K562 (cell line): ENCODE measurements around the gene ANAPC5. TPM values are rescaled to one million over a fixed set of nuclear protein-coding genes. Genes with fewer than 3 reads are reported as not detected.
"Not testable (repeated sequence)": the region's sequence is repeated elsewhere in the genome, so short reads cannot be mapped to it uniquely, and the experiment has no call there.

Experiments
- ATAC-seq: fragments of 200-7000 bp; cut with Tn5 transposase; 3 replicates; pipeline ENCODE4 v1.9.1; 2020; ENCODE audit warnings: moderate library complexity
- BruUV-seq: library from RNA; stranded (reverse); fragments of 400-500 nt; replicated peaks from 2 replicates; lab custom pipeline; 2021; lab: Mats Ljungman, UMichigan
- CTCF ChIA-PET: fragments of 300-600 bp; formaldehyde crosslinking; extraction: SDS; loops from one replicate; lab custom pipeline; 2021; ENCODE audit warnings: low intra/inter-chr PET ratio; lab: Yijun Ruan, JAX
- POLR2A ChIA-PET: fragments of 300-600, 350-650 bp; sonication (Branson Sonifier 250); formaldehyde crosslinking; extraction: SDS; loops from one replicate; lab custom pipeline; 2021; ENCODE audit warnings: antibody characterized with exemption, inconsistent platforms; lab: Yijun Ruan, JAX
- DNase-seq, 4 experiments: peaks; one replicate each; pipeline versions ENCODE4 v3.0.0 to v3.0.0-alpha.2; 2011 to 2018; ENCODE audit warnings: low spot score in 3 of 4, mixed read lengths in 3 of 4; ENCODE audit errors: extremely low read depth in 1 of 4
- FAIRE-seq: peaks from 2 replicates; lab custom pipeline; 2011; peaks lifted over from hg19 to GRCh38; lab: Jason Lieb, UNC
- H2AFZ ChIP-seq: 2 replicates; pipeline ENCODE4 v1.6.0; 2011; ENCODE audit warnings: low read depth, low read length, control low read depth, inconsistent platforms
- H3K27ac ChIP-seq: fragments of 200-600 bp; 3 replicates; pipeline ENCODE4 v1.8.0; 2011; ENCODE audit warnings: low read depth, mild to moderate bottlenecking, control low read depth, inconsistent platforms, low read length, moderate library complexity, mixed read lengths; ENCODE audit errors: extremely low read depth
- H3K27me3 ChIP-seq, 2 experiments: fragments of 300-600 bp in 1 of 2; 2 replicates in 1 of 2; 3 replicates in 1 of 2; pipeline versions ENCODE4 v1.6.0 to v1.8.0; 2011; ENCODE audit warnings: inconsistent platforms in 2 of 2, low read length in 2 of 2, mild to moderate bottlenecking in 1 of 2, mixed read lengths in 1 of 2, moderate library complexity in 1 of 2; ENCODE audit not compliant: control insufficient read depth in 2 of 2, insufficient read depth in 2 of 2
- H3K36me3 ChIP-seq: fragments of 300-600 bp; 3 replicates; pipeline ENCODE4 v1.8.0; 2011; ENCODE audit warnings: mild to moderate bottlenecking, low read length, inconsistent platforms; ENCODE audit not compliant: control insufficient read depth, insufficient read depth
- H3K4me1 ChIP-seq, 2 experiments: fragments of 200-600 bp in 1 of 2; replicated peaks in 1 of 2; 2 replicates in 1 of 2; 3 replicates in 1 of 2; pipeline versions ENCODE4 v1.5.1 to v1.8.0; 2011; ENCODE audit warnings: inconsistent platforms in 2 of 2, low read length in 2 of 2, mild to moderate bottlenecking in 1 of 2, mixed read lengths in 1 of 2, moderate library complexity in 1 of 2; ENCODE audit not compliant: control insufficient read depth in 2 of 2, insufficient read depth in 2 of 2
- H3K4me2 ChIP-seq: 2 replicates; pipeline ENCODE4 v1.6.1; 2011; ENCODE audit warnings: low read length, control low read depth, inconsistent platforms, mixed read lengths; ENCODE audit not compliant: insufficient read depth
- H3K4me3 ChIP-seq: fragments of 200-600 bp; sonication (generic), shearing (Covaris generic); 2 replicates; pipeline ENCODE4 v1.5.1; 2016; ENCODE audit warnings: control low read depth, inconsistent platforms
- H3K79me2 ChIP-seq: fragments of 200-600 bp; 3 replicates; pipeline ENCODE4 v1.8.0; 2011; ENCODE audit warnings: low read length, inconsistent platforms; ENCODE audit not compliant: control insufficient read depth, insufficient read depth
- H3K9ac ChIP-seq, 2 experiments: 2 replicates each; pipeline versions ENCODE4 v1.6.0 to v1.6.1; 2011; ENCODE audit warnings: low read depth in 2 of 2, low read length in 2 of 2, control low read depth in 1 of 2, inconsistent platforms in 1 of 2, mild to moderate bottlenecking in 1 of 2, mixed read lengths in 1 of 2; ENCODE audit not compliant: insufficient read depth in 1 of 2
- H3K9me1 ChIP-seq: one replicate; pipeline ENCODE4 v1.6.0; 2011; ENCODE audit warnings: inconsistent platforms, mild to moderate bottlenecking, low read length, moderate library complexity; ENCODE audit not compliant: control insufficient read depth, insufficient read depth
- H3K9me3 ChIP-seq: replicated peaks from 2 replicates; pipeline ENCODE4 v1.5.1; 2011; ENCODE audit warnings: low read depth, low read length, inconsistent platforms; ENCODE audit not compliant: control insufficient read depth, insufficient read depth
- H4K20me1 ChIP-seq: replicated peaks from 2 replicates; pipeline ENCODE4 v1.6.1; 2011; ENCODE audit warnings: low read length, inconsistent platforms, mixed read lengths; ENCODE audit not compliant: control insufficient read depth, insufficient read depth
- ARID2 ChIP-seq: fragments of 450-650 bp; IDR thresholded peaks from 2 replicates; pipeline ENCODE4 v1.6.1; 2017; ENCODE audit warnings: antibody characterized with exemption, mild to moderate bottlenecking
- HNRNPK ChIP-seq: fragments of 200-400 bp; formaldehyde crosslinking; IDR thresholded peaks from one replicate; pipeline ENCODE4 v1.6.1; 2018; ENCODE audit warnings: mild to moderate bottlenecking, low read depth, low read length; ENCODE audit not compliant: poor library complexity, severe bottlenecking
- IFI16 ChIP-seq: fragments of 250-450 bp; sonication (Bioruptor Pico); IDR thresholded peaks from 2 replicates; pipeline ENCODE4 v2.1.2; 2022; ENCODE audit warnings: mild to moderate bottlenecking, inconsistent platforms
- JUND ChIP-seq, 2 experiments: IDR thresholded peaks; 2 replicates in 1 of 2; 3 replicates in 1 of 2; pipeline ENCODE4 v1.6.1; 2011; ENCODE audit warnings: borderline replicate concordance in 2 of 2, low read depth in 2 of 2, low read length in 2 of 2, improper control_type of control experiment in 1 of 2, missing biosample characterization in 1 of 2, missing genetic modification characterization in 1 of 2, missing genetic modification reagents in 1 of 2
- KDM4B ChIP-seq, 2 experiments: fragments of 450-650 bp in 1 of 2; sonication (generic) in 1 of 2; IDR thresholded peaks; 2 replicates each; pipeline ENCODE4 v1.6.1; 2016 to 2017; ENCODE audit warnings: borderline replicate concordance in 2 of 2, antibody characterized with exemption in 1 of 2, low read depth in 1 of 2, mild to moderate bottlenecking in 1 of 2
- MTF1 ChIP-seq: fragments of 250-450 bp; sonication (Bioruptor Pico); IDR thresholded peaks from 2 replicates; pipeline ENCODE4 v1.9.0; 2021; ENCODE audit warnings: moderate library complexity, mild to moderate bottlenecking, inconsistent platforms, borderline replicate concordance
- RBM15 ChIP-seq: fragments of 200-400 bp; formaldehyde crosslinking; IDR thresholded peaks from 2 replicates; pipeline ENCODE4 v1.6.1; 2018; ENCODE audit warnings: mild to moderate bottlenecking, low read length, moderate library complexity; ENCODE audit not compliant: insufficient read depth
- RBM25 ChIP-seq: fragments of 200-400 bp; formaldehyde crosslinking; IDR thresholded peaks from 2 replicates; pipeline ENCODE4 v1.6.1; 2018; ENCODE audit warnings: low read length, low read depth, moderate library complexity; ENCODE audit not compliant: severe bottlenecking
- SOX6 ChIP-seq: fragments of 450-650 bp; IDR thresholded peaks from 2 replicates; pipeline ENCODE4 v1.6.1; 2014; ENCODE audit warnings: mild to moderate bottlenecking
- TCF3 ChIP-seq: sonication (generic); formaldehyde crosslinking; IDR thresholded peaks from 2 replicates; pipeline ENCODE4 v1.4.0; 2020; ENCODE audit warnings: mild to moderate bottlenecking, missing genetic modification reagents
- TCF7L2 ChIP-seq: fragments of 150-350 bp; IDR thresholded peaks from 2 replicates; pipeline ENCODE4 v1.6.1; 2016; ENCODE audit warnings: low read depth, mild to moderate bottlenecking, low read length, moderate library complexity
- ZNF121 ChIP-seq: sonication (generic); formaldehyde crosslinking; conservative IDR thresholded peaks from 2 replicates; pipeline ENCODE4 v1.8.0; 2022; ENCODE audit warnings: missing genetic modification reagents
- ZNF143 ChIP-seq: sonication (generic); formaldehyde crosslinking; IDR thresholded peaks from 2 replicates; pipeline ENCODE4 v1.9.0; 2022; ENCODE audit warnings: mild to moderate bottlenecking, missing genetic modification reagents
- WGBS: fragments of 100-300 bp; shearing (Covaris generic); methylation state at CpG from one replicate; pipeline ENCODE4 v1.1.6; 2016; ENCODE audit warnings: low coverage, mixed read lengths; ENCODE audit not compliant: insufficient coverage; ENCODE audit errors: missing lambda C conversion rate; 5-methylcytosine and 5-hydroxymethylcytosine counted together
- in situ Hi-C: fragments of 300-500 bp; cut with MboI; formaldehyde crosslinking; loops from 4 replicates; pipeline ENCODE4 v1.15.0; 2018; ENCODE audit warnings: inconsistent platforms, mixed read lengths
- intact Hi-C: fragments of 100-400 bp; cut with micrococcal nuclease; formaldehyde crosslinking; loops from 2 replicates; pipeline ENCODE4 v1.14.2; 2022
- polyA plus RNA-seq, 8 experiments: library from polyadenylated mRNA; depleted of rRNA in 4 of 8; stranded (reverse) in 5 of 8; unstranded in 3 of 8; fragments of >200 nt; fragmentation: Nextera tagmentation in 2 of 8; fragmentation: Illumina TruSeq in 1 of 8; extraction: Ambion mirVana in 2 of 8; extraction: Trizol in 1 of 8; gene quantifications; 2 replicates each; pipeline versions ENCODE4 v1.2.1 to v1.2.3, GENCODE V29; 2011 to 2014; ENCODE audit warnings: inconsistent platforms in 1 of 8, missing spikeins in 1 of 8
- total RNA-seq, 7 experiments: library from RNA; depleted of rRNA in 6 of 7; stranded (reverse); fragments of >200 nt in 6 of 7; fragmentation: Illumina TruSeq in 2 of 7; extraction: Trizol in 2 of 7; gene quantifications; 2 replicates each; pipeline versions ENCODE4 v1.2.1 to v1.2.3, GENCODE V29; 2011 to 2021; ENCODE audit warnings: low replicate concordance in 1 of 7
- TF ChIP-seq, protein P1 (sequence below): fragments of 450-650 bp; conservative IDR thresholded peaks from 2 replicates; pipeline ENCODE4 v1.6.1; 2016; ENCODE audit warnings: missing genetic modification characterization, low read depth, mild to moderate bottlenecking, control low read depth, missing compliant biosample characterization

Gene ANAPC5
- total and polyA plus RNA-seq, 9 of the 15 experiments (the other 6 are each of a cell fraction or from before 2014, with no cell fraction given), result 136 to 315 (median 197) TPM

DNA sequence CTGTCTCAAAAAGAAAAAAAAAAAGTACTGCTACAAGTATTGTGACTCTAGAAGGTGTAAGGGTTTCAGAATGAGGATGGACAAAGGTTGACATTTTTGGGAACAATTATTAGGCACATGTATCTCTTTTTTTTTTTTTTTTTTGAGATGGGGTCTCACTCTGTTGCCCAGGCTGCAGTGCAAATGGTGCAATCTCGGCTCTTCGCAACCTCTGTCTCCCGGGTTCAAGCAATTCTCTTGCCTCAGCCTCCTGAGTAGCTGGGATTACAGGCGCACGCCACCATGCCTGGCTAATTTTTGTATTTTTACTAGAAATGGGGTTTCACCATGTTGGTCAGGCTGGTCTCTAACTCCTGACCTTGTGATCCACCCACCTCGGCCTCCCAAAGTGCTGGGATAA, 32.7 kb upstream of the ANAPC5 start:
- ChIA-PET CTCF (interaction anchor here (0.6 kb wide), 1 partner anchor 407 kb away, joined by 3 read pairs; the partner anchor contains the start of gene HNF1A), POLR2A (interaction anchor here (0.9 to 2.4 kb wide), 3 partner anchors 11 to 33 kb away, joined by 3 to 15 read pairs (median 13); partner anchors contain the start of genes ANAPC5 and RNF34)
- DNase-seq, H4K20me1 ChIP-seq, H3K79me2 ChIP-seq, H3K9me3 ChIP-seq, BruUV-seq, H2AFZ ChIP-seq, H3K9me1 ChIP-seq, ATAC-seq, H3K27me3 ChIP-seq, intact Hi-C loops, H3K27ac ChIP-seq, H3K4me2 ChIP-seq, H3K4me1 ChIP-seq, FAIRE-seq, H3K36me3 ChIP-seq, H3K9ac ChIP-seq, in situ Hi-C loops, H3K4me3 ChIP-seq: not testable (repeated sequence)
- TF ChIP-seq ZNF121 (CRISPR knock-in tag), result peak; percentile 68
- 20% methylated on average over 6 of the region's 6 CpGs for WGBS

DNA sequence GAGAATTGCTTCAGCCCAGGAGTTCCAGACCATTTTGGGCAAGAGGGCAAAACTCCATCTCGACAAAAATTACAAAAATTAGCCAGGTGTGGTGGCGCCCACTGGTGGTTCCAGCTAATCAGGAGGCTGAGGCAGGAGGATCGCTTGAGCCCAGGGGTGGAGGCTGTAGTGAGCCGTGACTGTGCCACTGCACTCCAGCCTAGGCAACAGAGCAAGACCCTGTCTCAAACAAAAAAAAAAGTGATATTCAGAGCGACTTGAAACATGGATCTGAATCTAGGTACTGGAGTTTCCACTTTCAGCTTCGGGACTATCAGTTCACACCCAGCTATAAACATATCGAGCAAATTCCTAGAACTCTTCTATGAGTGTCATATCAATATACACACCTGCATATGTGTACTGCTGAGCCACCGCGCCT, 31.4 kb upstream of the ANAPC5 start:
- CTCF ChIA-PET, result no interaction called here
- POLR2A ChIA-PET, result interaction anchor here (0.6 to 2.4 kb wide), 5 partner anchors 10 to 32 kb away, joined by 3 to 15 read pairs (median 6); partner anchors contain the start of genes ANAPC5 and RNF34
- peaks cover 4% of the 10 kb centered on the region in 2 experiments; a peak in 3 of 5 replicates for H3K4me1 ChIP-seq
- no peak overlapping the region for H3K4me2 ChIP-seq
- in situ Hi-C loops, result no loop called here
- H3K36me3 ChIP-seq, result no peaks in the 10 kb centered on the region
- intact Hi-C loops, result no loop called here
- H2AFZ ChIP-seq, result no peak overlapping the region
- no peaks in the 10 kb centered on the region for H3K79me2 ChIP-seq
- H3K9me3 ChIP-seq, result no peaks in the 10 kb centered on the region
- no TSS peak for BruUV-seq
- no peak for FAIRE-seq
- no peak overlapping the region for H3K27ac ChIP-seq
- no peak overlapping the region for H3K4me3 ChIP-seq
- H4K20me1 ChIP-seq, result no peaks in the 10 kb centered on the region
- H3K27me3 ChIP-seq, result no peaks in the 10 kb centered on the region
- DNase-seq, result peak in 1 of 4 experiments; percentile 33
- H3K9me1 ChIP-seq, result no peaks in the 10 kb centered on the region
- WGBS, result 25% methylated on average over 9 of the region's 9 CpGs
- H3K9ac ChIP-seq, result no peak overlapping the region
- peak; percentile 40 for ATAC-seq
- no peak for TF ChIP-seq TCF7L2
- peak; percentile 34 for TF ChIP-seq RBM25
- no peak for TF ChIP-seq RBM15
- TF ChIP-seq, protein P1, sequence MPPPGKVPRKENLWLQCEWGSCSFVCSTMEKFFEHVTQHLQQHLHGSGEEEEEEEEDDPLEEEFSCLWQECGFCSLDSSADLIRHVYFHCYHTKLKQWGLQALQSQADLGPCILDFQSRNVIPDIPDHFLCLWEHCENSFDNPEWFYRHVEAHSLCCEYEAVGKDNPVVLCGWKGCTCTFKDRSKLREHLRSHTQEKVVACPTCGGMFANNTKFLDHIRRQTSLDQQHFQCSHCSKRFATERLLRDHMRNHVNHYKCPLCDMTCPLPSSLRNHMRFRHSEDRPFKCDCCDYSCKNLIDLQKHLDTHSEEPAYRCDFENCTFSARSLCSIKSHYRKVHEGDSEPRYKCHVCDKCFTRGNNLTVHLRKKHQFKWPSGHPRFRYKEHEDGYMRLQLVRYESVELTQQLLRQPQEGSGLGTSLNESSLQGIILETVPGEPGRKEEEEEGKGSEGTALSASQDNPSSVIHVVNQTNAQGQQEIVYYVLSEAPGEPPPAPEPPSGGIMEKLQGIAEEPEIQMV, result no peak
- TF ChIP-seq JUND (IDR thresholded peaks at IDR 0.05; ENCODE audit: borderline replicate concordance, low read depth, low read length), result no peak
- TF ChIP-seq JUND (tag; IDR thresholded peaks at IDR 0.05; ENCODE audit: borderline replicate concordance, low read depth, low read length), result no peak
- no peak for TF ChIP-seq MTF1 (CRISPR knock-in tag)
- no peak for TF ChIP-seq HNRNPK
- TF ChIP-seq KDM4B (IDR thresholded peaks at IDR 0.05; ENCODE audit: borderline replicate concordance in 2 of 2, low read depth in 1 of 2), result no peak
- TF ChIP-seq ZNF143 (CRISPR knock-in tag), result no peak
- TF ChIP-seq SOX6, result no peak
- TF ChIP-seq ARID2, result no peak
- peak; percentile 56 for TF ChIP-seq TCF3 (CRISPR knock-in tag)
- TF ChIP-seq IFI16, result no peak
